Memory B cell (primary cell): ENCODE data around the gene KIRREL3.

ENCODE experiments used
- ATAC-seq: fragments of 150-1000 bp; cut with Tn5 transposase; 2 replicates; pipeline ENCODE4 v1.10.0; 2021; ENCODE audit warnings: low read depth, mild to moderate bottlenecking, moderate library complexity
- DNase-seq, 2 donors: peaks; one replicate each; pipeline ENCODE4 v3.0.0; 2022; ENCODE audit warnings: low spot score in 2 of 2
- H3K27ac Mint-ChIP-seq: one replicate; pipeline ENCODE4 v1.8.0; 2022; ENCODE audit warnings: mild to moderate bottlenecking, moderate library complexity, mixed read lengths
- H3K27me3 Mint-ChIP-seq: one replicate; pipeline ENCODE4 v1.8.0; 2022; ENCODE audit warnings: mixed read lengths
- H3K36me3 Mint-ChIP-seq: one replicate; pipeline ENCODE4 v1.8.0; 2022; ENCODE audit warnings: mild to moderate bottlenecking, mixed read lengths
- H3K4me1 Mint-ChIP-seq: one replicate; pipeline ENCODE4 v1.8.0; 2022; ENCODE audit warnings: mixed read lengths
- H3K4me3 Mint-ChIP-seq: one replicate; pipeline ENCODE4 v1.8.0; 2022; ENCODE audit warnings: mild to moderate bottlenecking, moderate library complexity, mixed read lengths
- H3K9me3 Mint-ChIP-seq: one replicate; pipeline ENCODE4 v1.8.0; 2022; ENCODE audit warnings: mixed read lengths

Gene KIRREL3

GRCh38 chr11:126413843-126414405 lies 586.6 kb downstream of the KIRREL3 start:
- no peak for DNase-seq
- ATAC-seq: no peak
- no peaks in the 10 kb centered on the region for H3K9me3 Mint-ChIP-seq
- peaks cover 3% of the 10 kb centered on the region for H3K36me3 Mint-ChIP-seq
- H3K27me3 Mint-ChIP-seq: no peaks in the 10 kb centered on the region
- H3K27ac Mint-ChIP-seq: no peak overlapping the region
- H3K4me1 Mint-ChIP-seq: peaks cover 6% of the 10 kb centered on the region
- H3K4me3 Mint-ChIP-seq: no peak overlapping the region

- DNase-seq: no peak
- no peaks in the 10 kb centered on the region for H3K9me3 Mint-ChIP-seq
- H3K27ac Mint-ChIP-seq: no peak overlapping the region
- ATAC-seq: no peak
- peaks cover 4% of the 10 kb centered on the region for H3K36me3 Mint-ChIP-seq
- H3K4me3 Mint-ChIP-seq: no peak overlapping the region
- H3K27me3 Mint-ChIP-seq: no peaks in the 10 kb centered on the region
- H3K4me1 Mint-ChIP-seq: peaks cover 6% of the 10 kb centered on the region
These were observed 587.1 kb downstream of the KIRREL3 start for GRCh38 chr11:126413426-126413825.

GRCh38 chr11:126411971-126412381 lies 588.6 kb downstream of the KIRREL3 start:
- H3K36me3 Mint-ChIP-seq: peaks cover 4% of the 10 kb centered on the region
- ATAC-seq (no peak), DNase-seq (no peak)
- no peaks in the 10 kb centered on the region for H3K27me3 Mint-ChIP-seq
- H3K4me3 Mint-ChIP-seq: no peak overlapping the region
- H3K27ac Mint-ChIP-seq: no peak overlapping the region
- H3K9me3 Mint-ChIP-seq: no peaks in the 10 kb centered on the region
- peaks cover 6% of the 10 kb centered on the region for H3K4me1 Mint-ChIP-seq

GRCh38 chr11:126410649-126411048 lies 589.9 kb downstream of the KIRREL3 start:
- peaks cover 4% of the 10 kb centered on the region for H3K36me3 Mint-ChIP-seq
- no peaks in the 10 kb centered on the region for H3K4me1 Mint-ChIP-seq
- H3K27me3 Mint-ChIP-seq: no peaks in the 10 kb centered on the region
- no peak overlapping the region for H3K4me3 Mint-ChIP-seq
- ATAC-seq: no peak
- DNase-seq: no peak
- H3K27ac Mint-ChIP-seq: no peak overlapping the region
- H3K9me3 Mint-ChIP-seq: no peaks in the 10 kb centered on the region

- H3K4me1 Mint-ChIP-seq: no peaks in the 10 kb centered on the region
- peaks cover 4% of the 10 kb centered on the region for H3K36me3 Mint-ChIP-seq
- DNase-seq (no peak), ATAC-seq (no peak)
- H3K9me3 Mint-ChIP-seq: no peaks in the 10 kb centered on the region
- H3K27me3 Mint-ChIP-seq: no peaks in the 10 kb centered on the region
- H3K27ac Mint-ChIP-seq: no peak overlapping the region
- no peak overlapping the region for H3K4me3 Mint-ChIP-seq
These were observed 591.0 kb downstream of the KIRREL3 start for GRCh38 chr11:126409620-126409985.

GRCh38 chr11:126408901-126409619 lies 591.5 kb downstream of the KIRREL3 start:
- no peaks in the 10 kb centered on the region for H3K9me3 Mint-ChIP-seq
- H3K4me3 Mint-ChIP-seq: no peak overlapping the region
- H3K27me3 Mint-ChIP-seq: no peaks in the 10 kb centered on the region
- H3K36me3 Mint-ChIP-seq: peaks cover 4% of the 10 kb centered on the region
- no peak overlapping the region for H3K27ac Mint-ChIP-seq
- no peak for ATAC-seq
- H3K4me1 Mint-ChIP-seq: no peaks in the 10 kb centered on the region
- no peak for DNase-seq

- no peak overlapping the region for H3K4me3 Mint-ChIP-seq
- no peaks in the 10 kb centered on the region for H3K9me3 Mint-ChIP-seq
- no peak for ATAC-seq
- peaks cover 4% of the 10 kb centered on the region for H3K36me3 Mint-ChIP-seq
- H3K4me1 Mint-ChIP-seq: no peaks in the 10 kb centered on the region
- no peak for DNase-seq
- H3K27me3 Mint-ChIP-seq: no peaks in the 10 kb centered on the region
- no peak overlapping the region for H3K27ac Mint-ChIP-seq
These were observed 592.1 kb downstream of the KIRREL3 start for GRCh38 chr11:126408496-126408895.

GRCh38 chr11:126407682-126408288 lies 592.8 kb downstream of the KIRREL3 start:
- Mint-ChIP-seq H3K9me3 (no peaks in the 10 kb centered on the region), H3K4me3 (no peak overlapping the region), H3K27me3 (no peaks in the 10 kb centered on the region), H3K36me3 (peaks cover 4% of the 10 kb centered on the region), H3K4me1 (no peaks in the 10 kb centered on the region), H3K27ac (no peak overlapping the region)
- no peak for DNase-seq
- no peak for ATAC-seq

- DNase-seq: no peak
- H3K9me3 Mint-ChIP-seq: no peaks in the 10 kb centered on the region
- H3K4me1 Mint-ChIP-seq: no peaks in the 10 kb centered on the region
- no peaks in the 10 kb centered on the region for H3K27me3 Mint-ChIP-seq
- H3K27ac Mint-ChIP-seq: no peak overlapping the region
- no peak for ATAC-seq
- H3K36me3 Mint-ChIP-seq: peaks cover 4% of the 10 kb centered on the region
- no peak overlapping the region for H3K4me3 Mint-ChIP-seq
These were observed 593.5 kb downstream of the KIRREL3 start for GRCh38 chr11:126407101-126407521.

- Mint-ChIP-seq H3K9me3 (no peaks in the 10 kb centered on the region), H3K36me3 (peaks cover 4% of the 10 kb centered on the region), H3K27me3 (peaks cover 4% of the 10 kb centered on the region), H3K27ac (no peak overlapping the region), H3K4me3 (no peak overlapping the region), H3K4me1 (no peaks in the 10 kb centered on the region)
- ATAC-seq (no peak), DNase-seq (no peak)
These were observed 594.2 kb downstream of the KIRREL3 start for GRCh38 chr11:126406368-126406767.

- H3K27me3 Mint-ChIP-seq: peaks cover 4% of the 10 kb centered on the region
- DNase-seq (no peak), ATAC-seq (no peak)
- no peak overlapping the region for H3K4me3 Mint-ChIP-seq
- H3K36me3 Mint-ChIP-seq: peaks cover 4% of the 10 kb centered on the region
- H3K9me3 Mint-ChIP-seq: no peaks in the 10 kb centered on the region
- H3K27ac Mint-ChIP-seq: no peak overlapping the region
- no peaks in the 10 kb centered on the region for H3K4me1 Mint-ChIP-seq
These were observed 594.7 kb downstream of the KIRREL3 start for GRCh38 chr11:126405906-126406305.

GRCh38 chr11:126405374-126405773 lies 595.2 kb downstream of the KIRREL3 start:
- H3K36me3 Mint-ChIP-seq: peaks cover 4% of the 10 kb centered on the region
- H3K27me3 Mint-ChIP-seq: peaks cover 6% of the 10 kb centered on the region
- no peak overlapping the region for H3K4me3 Mint-ChIP-seq
- DNase-seq (no peak), ATAC-seq (no peak)
- no peak overlapping the region for H3K27ac Mint-ChIP-seq
- H3K4me1 Mint-ChIP-seq: no peaks in the 10 kb centered on the region
- H3K9me3 Mint-ChIP-seq: no peaks in the 10 kb centered on the region

GRCh38 chr11:126404367-126404766 lies 596.2 kb downstream of the KIRREL3 start:
- Mint-ChIP-seq H3K36me3 (peaks cover 6% of the 10 kb centered on the region), H3K27ac (no peak overlapping the region), H3K27me3 (peaks cover 8% of the 10 kb centered on the region), H3K4me1 (no peaks in the 10 kb centered on the region), H3K4me3 (no peak overlapping the region), H3K9me3 (peaks cover 4% of the 10 kb centered on the region)
- no peak for DNase-seq
- ATAC-seq: no peak

GRCh38 chr11:126403658-126404057 lies 596.9 kb downstream of the KIRREL3 start:
- ATAC-seq (no peak), DNase-seq (no peak)
- Mint-ChIP-seq H3K4me1 (no peaks in the 10 kb centered on the region), H3K4me3 (no peak overlapping the region), H3K27ac (no peak overlapping the region), H3K9me3 (peaks cover 4% of the 10 kb centered on the region), H3K27me3 (peaks cover 8% of the 10 kb centered on the region), H3K36me3 (peaks cover 4% of the 10 kb centered on the region)
